ENCODE measurements around the gene SORCS2.

The SORCS2 gene

DNA sequence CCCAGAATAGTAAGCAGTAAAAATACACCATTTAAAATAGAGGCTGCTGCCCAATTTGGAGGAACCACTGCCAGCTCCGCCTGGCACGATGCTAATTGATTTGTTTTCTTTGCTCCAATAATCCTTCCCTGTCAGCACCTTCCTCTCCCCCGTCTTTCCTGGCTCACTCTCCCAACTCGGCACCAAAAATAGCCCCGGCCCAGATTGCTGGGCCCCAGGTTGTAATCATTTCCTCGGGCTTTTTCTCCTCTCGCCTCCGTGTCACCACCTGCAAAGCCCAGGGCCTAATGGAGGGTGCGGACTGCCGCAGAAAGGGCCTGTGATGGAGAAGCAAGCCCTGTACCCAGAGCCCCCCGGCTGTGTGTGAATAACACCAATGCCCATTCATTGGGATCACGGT is 440.0 kb downstream of the SORCS2 start:
- Histone ChIP-seq H3K4me3 (ENCODE audit: low read depth, low read length) (no peak overlapping the region), H3K9me3 (ENCODE audit: control insufficient read depth, insufficient read depth, low read depth, low read length) (no peaks in the 10 kb centered on the region), H3K36me3 (ENCODE audit: control insufficient read depth in 2 of 2, insufficient read depth in 1 of 2, low read length in 2 of 2) (no peaks in the 10 kb centered on the region), H3K27ac (ENCODE audit: extremely low read depth, low read depth, low read length) (no peak overlapping the region), H3K4me1 (ENCODE audit: control insufficient read depth, insufficient read depth, low read length) (no peaks in the 10 kb centered on the region)
- POLR2A ChIA-PET, result no interaction called here
- TF ChIP-seq ZNF23 (tag by site-specific recombination; IDR thresholded peaks at IDR 0.05; ENCODE audit: borderline replicate concordance) (no peak), ZNF311 (tag by site-specific recombination; IDR thresholded peaks at IDR 0.05; ENCODE audit: borderline replicate concordance) (no peak)
- TF ChIP-seq, protein P1, sequence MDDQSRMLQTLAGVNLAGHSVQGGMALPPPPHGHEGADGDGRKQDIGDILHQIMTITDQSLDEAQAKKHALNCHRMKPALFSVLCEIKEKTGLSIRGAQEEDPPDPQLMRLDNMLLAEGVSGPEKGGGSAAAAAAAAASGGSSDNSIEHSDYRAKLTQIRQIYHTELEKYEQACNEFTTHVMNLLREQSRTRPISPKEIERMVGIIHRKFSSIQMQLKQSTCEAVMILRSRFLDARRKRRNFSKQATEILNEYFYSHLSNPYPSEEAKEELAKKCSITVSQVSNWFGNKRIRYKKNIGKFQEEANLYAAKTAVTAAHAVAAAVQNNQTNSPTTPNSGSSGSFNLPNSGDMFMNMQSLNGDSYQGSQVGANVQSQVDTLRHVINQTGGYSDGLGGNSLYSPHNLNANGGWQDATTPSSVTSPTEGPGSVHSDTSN (CRISPR knock-in tag; IDR thresholded peaks at IDR 0.05), result no peak
- TF ChIP-seq, protein P2, sequence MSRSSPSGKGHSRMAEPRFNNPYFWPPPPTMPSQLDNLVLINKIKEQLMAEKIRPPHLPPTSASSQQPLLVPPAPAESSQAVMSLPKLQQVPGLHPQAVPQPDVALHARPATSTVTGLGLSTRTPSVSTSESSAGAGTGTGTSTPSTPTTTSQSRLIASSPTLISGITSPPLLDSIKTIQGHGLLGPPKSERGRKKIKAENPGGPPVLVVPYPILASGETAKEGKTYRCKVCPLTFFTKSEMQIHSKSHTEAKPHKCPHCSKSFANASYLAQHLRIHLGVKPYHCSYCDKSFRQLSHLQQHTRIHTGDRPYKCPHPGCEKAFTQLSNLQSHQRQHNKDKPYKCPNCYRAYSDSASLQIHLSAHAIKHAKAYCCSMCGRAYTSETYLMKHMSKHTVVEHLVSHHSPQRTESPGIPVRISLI (tag by site-specific recombination; IDR thresholded peaks at IDR 0.05), result no peak
- TF ChIP-seq, protein P3, sequence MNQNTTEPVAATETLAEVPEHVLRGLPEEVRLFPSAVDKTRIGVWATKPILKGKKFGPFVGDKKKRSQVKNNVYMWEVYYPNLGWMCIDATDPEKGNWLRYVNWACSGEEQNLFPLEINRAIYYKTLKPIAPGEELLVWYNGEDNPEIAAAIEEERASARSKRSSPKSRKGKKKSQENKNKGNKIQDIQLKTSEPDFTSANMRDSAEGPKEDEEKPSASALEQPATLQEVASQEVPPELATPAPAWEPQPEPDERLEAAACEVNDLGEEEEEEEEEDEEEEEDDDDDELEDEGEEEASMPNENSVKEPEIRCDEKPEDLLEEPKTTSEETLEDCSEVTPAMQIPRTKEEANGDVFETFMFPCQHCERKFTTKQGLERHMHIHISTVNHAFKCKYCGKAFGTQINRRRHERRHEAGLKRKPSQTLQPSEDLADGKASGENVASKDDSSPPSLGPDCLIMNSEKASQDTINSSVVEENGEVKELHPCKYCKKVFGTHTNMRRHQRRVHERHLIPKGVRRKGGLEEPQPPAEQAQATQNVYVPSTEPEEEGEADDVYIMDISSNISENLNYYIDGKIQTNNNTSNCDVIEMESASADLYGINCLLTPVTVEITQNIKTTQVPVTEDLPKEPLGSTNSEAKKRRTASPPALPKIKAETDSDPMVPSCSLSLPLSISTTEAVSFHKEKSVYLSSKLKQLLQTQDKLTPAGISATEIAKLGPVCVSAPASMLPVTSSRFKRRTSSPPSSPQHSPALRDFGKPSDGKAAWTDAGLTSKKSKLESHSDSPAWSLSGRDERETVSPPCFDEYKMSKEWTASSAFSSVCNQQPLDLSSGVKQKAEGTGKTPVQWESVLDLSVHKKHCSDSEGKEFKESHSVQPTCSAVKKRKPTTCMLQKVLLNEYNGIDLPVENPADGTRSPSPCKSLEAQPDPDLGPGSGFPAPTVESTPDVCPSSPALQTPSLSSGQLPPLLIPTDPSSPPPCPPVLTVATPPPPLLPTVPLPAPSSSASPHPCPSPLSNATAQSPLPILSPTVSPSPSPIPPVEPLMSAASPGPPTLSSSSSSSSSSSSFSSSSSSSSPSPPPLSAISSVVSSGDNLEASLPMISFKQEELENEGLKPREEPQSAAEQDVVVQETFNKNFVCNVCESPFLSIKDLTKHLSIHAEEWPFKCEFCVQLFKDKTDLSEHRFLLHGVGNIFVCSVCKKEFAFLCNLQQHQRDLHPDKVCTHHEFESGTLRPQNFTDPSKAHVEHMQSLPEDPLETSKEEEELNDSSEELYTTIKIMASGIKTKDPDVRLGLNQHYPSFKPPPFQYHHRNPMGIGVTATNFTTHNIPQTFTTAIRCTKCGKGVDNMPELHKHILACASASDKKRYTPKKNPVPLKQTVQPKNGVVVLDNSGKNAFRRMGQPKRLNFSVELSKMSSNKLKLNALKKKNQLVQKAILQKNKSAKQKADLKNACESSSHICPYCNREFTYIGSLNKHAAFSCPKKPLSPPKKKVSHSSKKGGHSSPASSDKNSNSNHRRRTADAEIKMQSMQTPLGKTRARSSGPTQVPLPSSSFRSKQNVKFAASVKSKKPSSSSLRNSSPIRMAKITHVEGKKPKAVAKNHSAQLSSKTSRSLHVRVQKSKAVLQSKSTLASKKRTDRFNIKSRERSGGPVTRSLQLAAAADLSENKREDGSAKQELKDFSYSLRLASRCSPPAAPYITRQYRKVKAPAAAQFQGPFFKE (tag by site-specific recombination; IDR thresholded peaks at IDR 0.05; ENCODE audit: borderline replicate concordance), result no peak
- CTCF ChIA-PET, result no interaction called here

DNA sequence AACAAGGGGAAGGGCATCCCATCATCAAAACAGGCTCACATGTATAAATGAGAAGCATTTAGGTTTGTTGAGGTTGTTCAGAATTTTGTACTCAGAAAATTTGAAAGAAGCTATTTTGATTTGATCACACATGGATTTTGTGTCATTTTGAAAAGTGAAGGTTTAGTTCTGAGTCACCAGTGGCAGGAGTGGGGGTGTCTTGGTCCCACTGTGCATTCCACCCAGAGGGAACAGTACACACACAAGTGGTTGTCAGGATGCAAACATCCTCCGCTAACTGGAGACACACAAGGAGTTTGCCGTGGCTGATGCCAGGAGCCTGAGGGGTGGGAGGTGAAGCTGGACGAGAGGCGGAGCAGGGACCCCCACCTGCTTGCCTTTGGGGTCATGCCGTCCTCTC is 440.6 kb downstream of the SORCS2 start:
- POLR2A ChIA-PET, result no interaction called here
- CTCF ChIA-PET, result no interaction called here
- Histone ChIP-seq H3K4me1 (ENCODE audit: control insufficient read depth, insufficient read depth, low read length) (no peaks in the 10 kb centered on the region), H3K36me3 (ENCODE audit: control insufficient read depth in 2 of 2, insufficient read depth in 1 of 2, low read length in 2 of 2) (no peaks in the 10 kb centered on the region), H3K27ac (ENCODE audit: extremely low read depth, low read depth, low read length) (no peak overlapping the region), H3K4me3 (ENCODE audit: low read depth, low read length) (no peak overlapping the region), H3K9me3 (ENCODE audit: control insufficient read depth, insufficient read depth, low read depth, low read length) (no peaks in the 10 kb centered on the region)
- TF ChIP-seq, protein P4, sequence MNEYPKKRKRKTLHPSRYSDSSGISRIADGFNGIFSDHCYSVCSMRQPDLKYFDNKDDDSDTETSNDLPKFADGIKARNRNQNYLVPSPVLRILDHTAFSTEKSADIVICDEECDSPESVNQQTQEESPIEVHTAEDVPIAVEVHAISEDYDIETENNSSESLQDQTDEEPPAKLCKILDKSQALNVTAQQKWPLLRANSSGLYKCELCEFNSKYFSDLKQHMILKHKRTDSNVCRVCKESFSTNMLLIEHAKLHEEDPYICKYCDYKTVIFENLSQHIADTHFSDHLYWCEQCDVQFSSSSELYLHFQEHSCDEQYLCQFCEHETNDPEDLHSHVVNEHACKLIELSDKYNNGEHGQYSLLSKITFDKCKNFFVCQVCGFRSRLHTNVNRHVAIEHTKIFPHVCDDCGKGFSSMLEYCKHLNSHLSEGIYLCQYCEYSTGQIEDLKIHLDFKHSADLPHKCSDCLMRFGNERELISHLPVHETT (tag by site-specific recombination; IDR thresholded peaks at IDR 0.05), result no peak
- TF ChIP-seq, protein P5, sequence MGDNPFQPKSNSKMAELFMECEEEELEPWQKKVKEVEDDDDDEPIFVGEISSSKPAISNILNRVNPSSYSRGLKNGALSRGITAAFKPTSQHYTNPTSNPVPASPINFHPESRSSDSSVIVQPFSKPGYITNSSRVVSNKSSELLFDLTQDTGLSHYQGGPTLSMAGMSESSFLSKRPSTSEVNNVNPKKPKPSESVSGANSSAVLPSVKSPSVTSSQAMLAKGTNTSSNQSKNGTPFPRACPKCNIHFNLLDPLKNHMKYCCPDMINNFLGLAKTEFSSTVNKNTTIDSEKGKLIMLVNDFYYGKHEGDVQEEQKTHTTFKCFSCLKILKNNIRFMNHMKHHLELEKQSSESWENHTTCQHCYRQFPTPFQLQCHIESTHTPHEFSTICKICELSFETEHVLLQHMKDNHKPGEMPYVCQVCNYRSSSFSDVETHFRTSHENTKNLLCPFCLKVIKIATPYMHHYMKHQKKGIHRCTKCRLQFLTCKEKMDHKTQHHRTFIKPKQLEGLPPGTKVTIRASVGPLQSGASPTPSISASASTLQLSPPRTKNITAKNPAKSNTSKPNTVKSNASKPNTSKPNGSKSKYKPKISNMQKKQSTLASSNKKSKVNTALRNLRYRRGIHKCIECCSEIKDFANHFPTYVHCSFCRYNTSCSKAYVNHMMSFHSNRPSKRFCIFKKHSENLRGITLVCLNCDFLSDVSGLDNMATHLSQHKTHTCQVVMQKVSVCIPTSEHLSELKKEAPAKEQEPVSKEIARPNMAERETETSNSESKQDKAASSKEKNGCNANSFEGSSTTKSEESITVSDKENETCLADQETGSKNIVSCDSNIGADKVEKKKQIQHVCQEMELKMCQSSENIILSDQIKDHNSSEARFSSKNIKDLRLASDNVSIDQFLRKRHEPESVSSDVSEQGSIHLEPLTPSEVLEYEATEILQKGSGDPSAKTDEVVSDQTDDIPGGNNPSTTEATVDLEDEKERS (tag by site-specific recombination; IDR thresholded peaks at IDR 0.05), result no peak
- TF ChIP-seq, protein P6, sequence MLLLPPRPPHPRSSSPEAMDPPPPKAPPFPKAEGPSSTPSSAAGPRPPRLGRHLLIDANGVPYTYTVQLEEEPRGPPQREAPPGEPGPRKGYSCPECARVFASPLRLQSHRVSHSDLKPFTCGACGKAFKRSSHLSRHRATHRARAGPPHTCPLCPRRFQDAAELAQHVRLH (tag by site-specific recombination; IDR thresholded peaks at IDR 0.05), result no peak
- no peak for TF ChIP-seq ZNF311 (tag by site-specific recombination; IDR thresholded peaks at IDR 0.05; ENCODE audit: borderline replicate concordance)
- TF ChIP-seq ZNF610 (tag by site-specific recombination; IDR thresholded peaks at IDR 0.05; ENCODE audit: borderline replicate concordance), result no peak

Data from HEK293 (cell line).